ENCODE data around the gene CNTROB.
"Not testable (repeated sequence)": the region's sequence is repeated elsewhere in the genome, so short reads cannot be mapped to it uniquely, and the experiment has no call there.

Gene CNTROB

DNA sequence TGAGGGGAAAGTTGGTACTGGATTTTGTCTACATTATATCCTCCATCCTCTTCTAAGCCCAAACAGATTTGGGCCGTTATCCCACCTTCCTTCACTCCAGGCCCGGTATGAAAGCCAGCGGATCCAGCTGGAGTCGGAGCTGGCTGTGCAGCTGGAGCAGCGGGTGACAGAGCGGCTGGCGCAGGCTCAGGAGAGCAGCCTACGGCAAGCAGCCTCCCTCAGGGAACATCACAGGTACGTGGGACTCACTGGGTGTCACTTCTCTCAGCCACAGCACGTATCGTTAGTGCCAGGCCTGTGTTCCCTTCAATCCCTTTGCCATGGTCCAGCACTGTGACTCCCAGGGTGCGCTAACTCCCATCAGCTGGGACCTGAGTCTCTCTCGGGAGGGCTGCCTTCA lies 11.3 kb downstream of the CNTROB start:
- no peak for DNase-seq

DNA sequence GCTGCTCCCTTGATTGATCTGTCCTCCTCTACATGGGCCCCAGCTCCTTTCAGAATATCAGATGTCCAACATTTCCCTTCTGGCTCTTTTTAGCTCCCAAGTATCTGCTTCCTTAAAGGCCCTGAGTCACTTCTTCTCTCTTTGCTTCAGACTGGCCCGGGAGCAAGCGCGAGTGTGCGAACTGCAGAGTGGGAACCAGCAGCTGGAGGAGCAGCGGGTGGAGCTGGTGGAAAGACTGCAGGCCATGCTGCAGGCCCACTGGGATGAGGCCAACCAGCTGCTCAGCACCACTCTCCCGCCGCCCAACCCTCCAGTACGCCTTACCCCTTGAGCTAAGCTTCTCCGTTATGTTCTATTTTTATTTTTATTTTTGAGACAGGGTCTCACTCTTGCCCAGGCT lies 12.3 kb downstream of the CNTROB start:
- no peak for DNase-seq

DNA sequence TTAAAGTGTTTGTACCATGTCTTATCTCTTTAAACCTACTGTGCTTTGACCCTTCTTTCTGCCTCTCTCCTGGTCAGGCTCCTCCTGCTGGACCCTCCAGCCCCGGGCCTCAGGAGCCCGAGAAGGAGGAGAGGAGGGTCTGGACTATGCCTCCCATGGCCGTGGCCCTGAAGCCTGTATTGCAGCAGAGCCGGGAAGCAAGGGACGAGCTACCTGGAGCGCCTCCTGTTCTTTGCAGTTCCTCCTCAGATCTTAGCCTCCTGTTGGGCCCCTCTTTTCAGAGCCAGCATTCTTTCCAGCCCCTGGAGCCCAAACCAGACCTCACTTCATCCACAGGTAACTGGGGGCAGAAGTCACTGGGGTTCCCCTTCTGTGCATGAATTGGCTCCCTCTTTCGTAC lies 13.6 kb downstream of the CNTROB start:
- DNase-seq: no peak

DNA sequence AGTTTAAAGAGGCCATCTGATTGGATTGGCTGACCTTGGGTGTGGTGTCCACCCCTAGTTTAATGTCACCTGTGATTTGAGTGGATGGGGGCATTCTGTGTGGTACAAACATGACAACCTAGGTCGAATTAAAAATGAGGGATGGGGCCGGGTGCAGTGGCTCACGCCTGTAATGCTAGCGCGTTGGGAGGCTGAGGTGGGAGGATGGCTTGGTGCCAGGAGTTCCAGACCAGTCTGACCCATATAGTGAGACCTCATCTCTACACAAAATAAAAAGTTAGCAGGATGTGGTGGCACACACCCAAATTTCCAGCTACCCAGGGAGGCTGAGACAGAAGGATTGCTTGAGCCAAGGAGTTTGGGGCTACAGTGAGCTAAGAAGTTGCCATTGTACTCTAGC lies 14.4 kb downstream of the CNTROB start:
- no peak for DNase-seq

DNA sequence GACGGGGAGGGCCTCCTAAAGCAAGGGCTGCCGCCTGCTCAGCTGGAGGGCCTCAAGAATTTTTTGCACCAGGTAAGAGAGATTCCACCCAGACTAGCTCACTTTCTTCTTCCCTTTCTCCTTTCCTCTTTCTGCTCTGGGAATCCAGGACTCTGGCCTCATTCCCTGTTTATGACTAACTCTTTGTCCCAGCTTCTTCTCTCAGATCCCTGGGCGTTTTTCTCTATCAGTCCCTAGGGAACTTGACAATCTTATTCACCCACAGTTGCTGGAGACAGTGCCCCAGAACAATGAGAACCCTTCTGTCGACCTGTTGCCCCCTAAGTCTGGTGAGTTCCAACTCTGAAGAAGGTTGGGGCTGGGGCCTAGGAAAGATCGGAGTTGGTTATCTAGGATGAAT lies 15.6 kb downstream of the CNTROB start:
- no peak for DNase-seq

DNA sequence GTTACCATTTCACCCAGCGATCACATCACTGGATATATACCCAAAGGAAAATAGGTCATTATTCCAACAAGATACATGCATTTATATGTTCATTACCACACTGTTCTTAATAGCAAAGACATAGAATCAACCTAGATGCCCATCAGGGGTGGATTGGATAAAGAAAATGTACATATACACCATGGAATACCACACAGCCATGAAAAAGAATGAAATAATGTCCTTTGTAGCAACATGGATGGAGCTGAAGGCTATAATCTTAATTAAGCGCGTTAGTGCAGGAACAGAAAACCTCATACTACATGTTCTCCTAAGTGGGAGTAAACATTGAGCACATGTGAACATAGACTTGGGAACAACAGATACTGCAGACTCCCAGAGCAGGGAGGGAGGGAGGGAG lies 18.6 kb downstream of the CNTROB start:
- no peak for DNase-seq

DNA sequence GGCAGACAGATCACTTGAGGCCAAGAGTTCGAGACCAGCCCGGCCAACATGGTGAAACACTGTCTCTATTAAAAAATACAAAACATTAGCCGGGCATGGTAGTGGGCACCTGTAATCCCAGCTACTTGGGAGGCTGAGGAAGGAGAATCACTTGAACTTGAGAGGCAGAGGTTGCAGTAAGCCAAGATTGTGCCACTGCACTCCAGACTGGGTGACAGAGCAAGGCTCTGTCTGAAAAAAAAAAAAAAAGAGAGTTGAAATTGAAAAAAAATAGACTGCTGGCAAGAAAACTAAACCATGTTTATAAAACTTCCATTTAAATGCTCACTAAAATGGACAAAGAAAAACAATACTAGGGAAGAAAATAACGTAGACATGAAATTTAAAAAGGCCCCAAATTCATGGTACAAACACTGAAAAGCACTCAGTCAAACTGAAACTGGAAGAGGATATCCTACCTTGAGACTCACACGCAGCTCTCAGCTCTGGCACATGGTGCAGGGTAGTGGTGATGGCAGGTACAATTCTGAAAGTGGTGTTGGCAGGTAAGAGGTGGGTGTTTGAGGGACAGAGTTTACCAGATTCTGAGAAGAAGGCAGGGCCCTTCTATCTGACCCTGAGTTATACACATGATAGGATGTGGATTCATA lies 19.3 kb downstream of the CNTROB start:
- DNase-seq: no peak

DNA sequence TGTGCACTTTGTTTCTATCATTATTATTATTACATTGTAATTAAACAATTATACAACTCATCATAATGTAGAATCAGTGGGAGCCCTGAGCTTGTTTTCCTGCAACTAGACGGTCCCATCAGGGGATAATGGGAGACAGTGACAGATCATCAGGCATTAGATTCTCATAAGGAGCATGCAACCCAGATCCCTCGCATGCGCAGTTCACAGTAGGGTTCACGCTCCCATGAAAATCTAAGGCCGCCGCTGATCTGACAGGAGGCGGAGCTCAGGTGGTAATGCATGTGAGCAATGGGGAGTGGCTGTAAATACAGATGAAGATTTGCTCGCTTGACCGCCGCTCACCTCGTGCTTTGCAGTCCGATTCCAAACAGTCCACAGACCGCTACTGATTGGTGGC lies 21.3 kb downstream of the CNTROB start:
- DNase-seq: not testable (repeated sequence)

DNA sequence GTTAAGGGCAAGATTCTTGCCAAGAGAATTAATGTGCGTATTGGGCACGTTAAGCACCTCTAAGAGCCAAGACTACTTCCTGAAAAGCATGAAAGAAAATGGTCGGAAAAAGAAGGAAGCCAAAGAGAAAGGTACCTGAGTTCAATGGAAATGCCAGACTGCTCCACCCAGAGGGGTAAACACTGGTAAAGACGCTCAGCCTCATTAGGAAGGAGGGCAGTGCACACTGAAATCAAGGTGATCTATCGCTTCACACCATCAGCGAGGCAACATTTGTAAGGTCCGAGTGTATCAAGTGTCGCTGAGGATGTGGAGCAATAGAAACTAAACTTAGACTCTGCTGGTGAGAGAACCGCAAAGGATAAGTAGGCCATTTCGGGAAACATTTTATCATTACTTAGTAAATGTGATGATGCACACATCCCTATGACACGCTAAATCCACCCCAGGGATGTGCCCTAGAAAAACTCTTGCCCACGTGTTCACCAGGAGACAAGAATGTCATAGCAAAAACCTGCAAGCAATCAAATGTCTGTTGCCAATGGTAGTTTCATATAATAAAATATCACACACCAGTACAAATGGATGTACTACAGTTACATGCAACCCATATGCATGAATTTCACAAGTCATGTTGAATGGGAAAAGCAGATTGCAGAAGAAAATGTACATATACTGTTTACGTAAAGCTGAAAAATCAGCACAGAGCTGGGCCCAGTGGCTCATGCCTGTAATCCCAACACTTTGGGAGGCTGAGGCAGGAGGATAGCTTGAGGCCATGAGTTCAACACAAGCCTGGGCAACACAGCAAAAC lies 23.6 kb downstream of the CNTROB start:
- no peak for DNase-seq

DNA sequence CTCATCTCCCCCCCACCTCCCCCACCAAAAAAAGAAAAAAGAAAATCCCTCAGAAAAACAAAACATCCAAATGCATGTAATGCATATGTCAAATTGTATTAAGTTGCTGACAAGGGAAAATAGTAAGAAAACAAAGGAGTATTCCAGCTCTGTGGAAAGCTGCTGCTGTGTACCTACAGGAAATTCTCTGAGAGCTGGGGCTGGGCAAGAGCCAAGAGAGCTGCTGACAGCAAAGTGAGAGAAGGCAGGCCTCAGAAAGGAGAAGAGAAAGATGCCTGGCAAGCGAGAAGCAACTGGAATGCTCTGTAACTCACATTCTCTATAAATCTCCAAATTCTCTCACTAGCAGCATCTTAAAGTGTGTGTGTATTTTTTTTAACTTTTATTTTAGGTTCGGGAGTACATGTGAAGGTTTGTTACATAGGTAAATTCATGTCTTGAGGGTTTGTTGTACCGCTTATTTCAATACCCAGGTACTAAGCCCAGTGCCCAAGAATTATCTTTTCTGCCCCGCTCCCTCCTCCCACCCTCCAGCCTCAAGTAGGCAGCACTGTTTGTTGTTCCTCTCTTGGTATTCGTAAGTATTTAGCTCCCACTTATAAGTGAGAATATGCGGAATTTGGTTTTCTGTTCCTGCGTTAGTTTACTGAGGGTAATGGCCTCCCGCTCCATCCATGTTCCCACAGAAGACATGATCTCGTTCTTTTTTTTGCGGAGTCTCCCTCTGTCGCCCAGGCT lies 24.4 kb downstream of the CNTROB start:
- no peak for DNase-seq

DNA sequence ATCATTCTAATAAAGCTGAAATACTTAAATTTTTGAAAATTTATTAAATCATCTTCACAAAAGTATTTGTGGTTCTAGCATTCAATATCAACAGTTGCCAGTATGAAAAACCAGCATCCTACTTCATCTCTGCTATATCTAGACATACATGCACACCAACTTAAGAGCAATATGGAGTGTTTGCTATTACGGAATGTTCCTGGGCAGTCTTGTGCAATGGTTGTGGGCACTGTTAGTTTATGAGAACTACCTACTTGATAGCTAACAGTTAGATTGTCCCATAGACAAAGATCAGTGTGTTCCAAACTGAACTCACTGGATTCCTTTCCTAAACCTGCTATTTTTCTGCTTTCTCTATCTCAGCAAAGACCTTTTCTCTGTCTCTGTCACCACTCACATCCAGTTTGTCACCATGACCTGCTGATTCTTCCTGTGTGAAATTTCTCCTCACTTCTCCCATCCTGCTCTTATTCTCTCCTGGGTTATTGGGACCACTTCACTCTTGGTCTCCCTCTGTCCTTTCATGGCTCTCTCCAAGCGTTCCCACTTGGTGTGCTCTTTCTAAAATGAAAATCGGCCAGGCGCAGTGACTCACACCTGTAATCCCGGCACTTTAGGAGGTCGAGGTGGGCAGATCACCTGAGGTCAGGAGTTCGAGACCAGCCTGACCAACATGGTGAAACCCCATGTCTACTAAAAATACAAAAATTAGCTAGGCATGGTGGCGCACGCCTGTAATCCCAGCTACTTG lies 27.7 kb downstream of the CNTROB start:
- no peak for DNase-seq

DNA sequence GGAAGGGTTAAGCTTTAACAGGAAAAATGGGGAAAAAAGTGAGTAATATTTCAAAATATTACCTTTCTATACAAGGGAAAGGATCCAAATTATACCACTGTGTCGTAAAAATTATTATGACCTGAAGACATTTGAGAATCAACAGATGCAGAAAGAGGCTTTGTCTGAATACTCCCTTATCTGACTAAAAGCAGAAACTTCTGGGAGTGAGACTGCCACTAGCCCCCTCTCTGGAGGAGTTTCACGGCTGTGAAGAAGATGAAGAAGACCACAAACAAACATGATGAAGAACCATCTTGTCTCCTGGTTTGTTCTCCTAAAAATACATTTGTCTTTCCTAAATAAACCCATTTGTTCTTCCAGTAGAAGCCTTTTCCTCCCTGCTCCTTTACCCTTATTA lies 29.4 kb downstream of the CNTROB start:
- no peak for DNase-seq

DNA sequence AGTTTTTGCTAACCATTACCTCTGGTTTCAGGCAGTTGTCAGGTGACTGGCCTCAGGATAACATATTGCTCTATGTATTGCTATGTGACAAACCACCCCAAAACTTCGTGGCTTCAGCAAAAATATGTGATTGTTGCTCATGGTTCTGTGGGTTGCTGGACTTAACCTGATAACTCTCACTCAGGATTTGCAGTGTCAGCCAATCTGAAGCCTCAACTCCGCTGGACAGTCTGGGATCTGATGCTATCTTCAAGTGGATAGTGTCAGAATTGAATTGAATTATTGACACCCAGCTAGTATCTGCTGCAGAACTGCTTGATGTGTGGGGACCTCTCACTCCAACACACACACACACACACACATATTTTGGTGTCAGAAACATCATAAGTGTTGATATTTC lies 35.7 kb downstream of the CNTROB start:
- no peak for DNase-seq

DNA sequence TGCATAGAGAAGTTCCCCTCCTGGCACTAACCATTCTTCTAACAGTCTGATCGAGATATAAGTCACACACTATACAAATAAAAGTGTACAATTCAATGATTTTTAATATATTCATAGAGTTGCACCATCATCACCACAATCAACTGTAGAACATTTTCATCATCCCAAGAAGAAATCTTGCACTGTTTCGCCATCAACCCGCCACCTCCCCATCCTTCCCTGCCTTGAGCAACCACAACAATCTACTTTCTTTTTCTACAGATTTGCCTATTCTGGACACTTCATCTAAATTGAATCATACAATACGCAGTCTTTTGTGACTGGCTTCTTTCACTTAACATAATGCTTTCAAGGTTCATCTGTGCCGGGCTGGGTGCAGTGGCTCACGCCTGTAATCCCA lies 37.4 kb downstream of the CNTROB start:
- DNase-seq: no peak

DNA sequence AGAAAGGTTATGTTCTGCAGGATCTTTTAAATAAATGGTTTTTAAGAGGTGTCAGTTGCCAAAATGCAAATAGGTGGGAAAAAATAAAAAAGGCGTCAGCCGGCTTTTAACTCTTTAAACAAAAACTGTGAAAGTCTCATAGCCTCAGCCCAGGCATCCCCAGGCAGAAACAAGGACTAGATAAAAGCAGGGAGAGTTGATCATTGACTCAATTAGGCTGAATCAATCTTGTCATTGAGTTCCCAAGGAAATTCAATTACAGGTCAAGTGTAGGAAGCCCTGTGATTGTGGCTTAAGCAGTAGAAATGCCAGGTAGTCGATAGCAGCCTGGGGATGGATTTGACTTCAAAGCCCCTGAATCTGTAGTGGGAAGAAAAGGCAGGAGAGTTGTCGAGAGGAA lies 39.6 kb downstream of the CNTROB start:
- no peak for DNase-seq

DNA sequence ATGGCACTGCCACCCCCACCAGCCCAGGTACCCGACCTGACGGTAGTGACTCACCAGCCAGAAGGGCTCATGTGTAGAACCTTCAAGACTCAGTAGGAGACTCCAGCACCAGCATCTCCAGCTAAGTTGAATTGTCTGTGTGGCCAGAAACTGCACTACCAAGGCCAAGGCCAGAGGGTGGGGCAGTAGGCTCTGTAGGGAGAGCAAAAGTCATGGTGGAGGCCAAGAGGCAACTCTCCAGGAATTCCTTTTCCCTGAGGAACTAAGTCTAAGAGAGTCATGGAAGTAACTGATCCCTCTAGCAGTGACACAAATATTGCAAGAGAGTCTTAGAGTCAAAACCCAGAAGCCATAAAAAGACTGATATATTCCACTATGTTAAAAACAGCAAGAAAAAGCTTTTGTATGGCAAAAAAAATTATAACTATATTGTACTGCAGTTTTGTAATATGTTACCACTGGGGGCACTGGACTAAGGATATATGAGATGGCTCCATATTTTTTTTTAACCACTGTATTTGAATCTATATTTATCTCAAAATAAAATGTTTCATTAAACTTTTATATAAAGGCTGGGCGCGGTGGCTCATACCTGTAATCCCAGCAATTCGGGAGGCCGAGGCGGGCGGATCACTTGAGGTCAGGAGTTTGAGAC lies 40.3 kb downstream of the CNTROB start:
- DNase-seq: no peak

DNA sequence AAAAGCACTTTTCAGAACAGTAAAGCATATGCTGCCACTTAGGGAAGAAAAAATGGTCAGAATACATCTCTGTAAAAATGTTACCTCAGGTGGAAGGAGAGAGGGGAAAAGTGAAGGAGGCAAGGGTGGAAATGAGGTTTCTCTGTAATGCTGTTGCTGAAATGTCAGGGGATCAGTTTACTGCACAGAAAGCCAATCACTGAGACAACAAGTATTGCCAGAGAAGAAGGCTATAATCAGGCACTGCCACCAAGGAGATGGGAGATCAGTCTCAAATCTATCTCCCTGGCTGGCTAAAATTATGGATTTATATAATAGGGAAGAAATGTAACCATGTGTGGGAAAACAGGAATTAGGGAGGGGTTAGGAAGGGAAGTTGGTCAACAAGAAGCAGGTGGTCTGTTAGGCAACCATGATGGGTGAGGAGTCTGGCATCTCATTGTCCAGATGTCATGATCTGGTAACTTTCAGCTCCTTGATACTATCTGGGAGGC lies 42.7 kb downstream of the CNTROB start:
- no peak for DNase-seq

DNA sequence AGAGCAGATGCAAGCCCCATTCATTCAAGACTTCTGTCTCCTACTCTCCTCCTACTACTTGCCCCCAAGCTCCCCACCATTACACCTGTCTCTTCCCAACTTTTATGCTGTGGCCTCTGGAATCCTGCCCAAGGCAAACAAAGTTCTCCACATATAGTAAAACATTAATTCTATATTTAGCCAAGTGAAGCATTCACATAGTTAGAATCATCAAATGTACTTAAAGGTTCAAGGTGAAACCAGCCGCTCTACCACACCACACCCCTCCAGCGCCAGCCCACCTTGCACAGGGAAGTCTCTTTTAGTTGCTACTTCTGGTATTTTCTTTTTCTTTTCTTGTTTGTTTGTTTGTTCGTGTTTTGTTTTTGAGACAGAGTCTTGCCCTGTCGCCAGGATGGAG lies 45.0 kb downstream of the CNTROB start:
- no peak for DNase-seq

DNA sequence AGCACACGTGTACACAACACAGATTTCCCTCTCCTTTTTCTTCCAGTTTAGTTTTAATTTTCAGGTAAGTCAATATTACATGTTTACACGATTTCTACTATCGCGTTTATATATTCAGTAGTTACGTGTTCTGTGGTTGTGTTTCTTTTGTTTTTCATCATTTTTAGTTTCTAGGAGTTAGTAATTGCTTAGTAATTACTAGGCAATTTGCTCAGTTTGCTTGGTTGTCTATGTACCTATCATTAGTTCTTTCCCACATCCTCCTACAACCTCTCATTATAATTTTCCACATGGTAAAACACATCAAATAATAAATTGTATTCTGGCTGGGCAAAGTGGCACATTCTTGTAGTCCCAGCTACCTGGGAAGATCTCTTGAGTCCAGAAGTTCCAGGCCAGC lies 45.8 kb downstream of the CNTROB start:
- DNase-seq: no peak

DNA sequence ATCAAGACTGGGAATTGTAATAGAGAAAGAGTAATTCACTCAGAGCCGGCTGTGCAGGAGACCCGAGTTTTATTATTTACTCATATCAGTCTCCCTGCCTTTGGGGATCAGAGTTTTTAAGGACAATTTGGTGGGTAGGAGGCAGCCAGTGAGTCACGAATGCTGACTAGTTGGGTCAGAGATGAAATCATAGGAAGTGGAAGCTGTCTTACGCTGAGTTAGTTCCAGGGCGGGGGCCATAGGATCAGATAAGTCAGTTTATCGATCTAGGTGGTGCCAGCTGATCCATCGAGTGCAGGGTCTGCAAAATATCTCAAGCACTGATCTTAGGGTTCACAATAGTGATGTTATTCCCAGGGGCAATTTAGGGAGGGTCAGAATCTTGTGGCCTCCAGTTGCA lies 50.2 kb downstream of the CNTROB start:
- no peak for DNase-seq

DNA sequence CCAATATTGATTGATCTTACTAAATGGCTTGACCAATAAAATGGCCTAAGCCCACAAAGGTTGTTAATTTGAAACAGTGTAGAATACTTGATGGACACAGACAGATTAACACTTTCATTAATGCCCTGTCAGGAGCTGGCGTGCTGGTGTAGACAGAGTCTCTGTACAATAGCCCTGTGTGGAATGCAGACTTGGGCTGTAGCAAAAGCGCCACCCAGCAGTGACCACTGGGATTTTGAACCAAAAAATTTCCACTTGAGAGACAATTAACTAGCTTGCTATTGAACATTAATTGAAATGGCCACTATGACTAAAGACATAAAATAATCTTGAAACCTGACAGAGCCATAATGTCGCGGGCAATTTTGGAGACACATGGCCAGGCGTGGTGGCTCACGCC lies 50.7 kb downstream of the CNTROB start:
- no peak for DNase-seq

DNA sequence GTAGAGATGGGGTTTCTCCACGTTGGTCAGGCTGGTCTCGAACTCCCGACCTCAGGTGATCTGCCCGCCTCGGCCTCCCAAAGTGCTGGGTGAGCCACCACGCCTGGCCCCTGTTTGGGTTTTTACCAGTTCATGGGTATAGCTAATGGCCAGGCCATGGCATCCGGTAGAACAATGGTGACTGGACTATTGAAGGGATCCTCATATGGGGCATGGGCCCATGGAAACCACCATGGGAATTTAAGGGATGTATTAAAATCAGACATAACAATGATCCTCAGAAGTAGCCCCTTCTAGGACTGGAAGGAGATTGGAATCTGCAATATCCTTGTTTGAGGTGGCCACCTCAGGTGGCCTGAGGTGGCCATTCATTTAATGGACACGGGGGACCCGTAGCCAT lies 52.9 kb downstream of the CNTROB start:
- no peak for DNase-seq

Data from activated naive CD4-positive, alpha-beta T cell (primary cell).